DND-41 (cell line): ENCODE data around the gene FGF14.

Experiments
- EZH2 ChIP-seq: IDR thresholded peaks from 3 replicates; pipeline ENCODE4 v1.6.1; 2012; ENCODE audit warnings: borderline replicate concordance, low read depth, mild to moderate bottlenecking, moderate library complexity, low read length, inconsistent platforms; ENCODE audit not compliant: severe bottlenecking
- TF ChIP-seq, protein P1 (sequence below): IDR thresholded peaks from 2 replicates; pipeline ENCODE4 v1.5.1; 2012; ENCODE audit warnings: borderline replicate concordance, low read length, moderate library complexity, mild to moderate bottlenecking; ENCODE audit not compliant: poor library complexity, severe bottlenecking; ENCODE audit errors: extremely low read depth

DNA sequence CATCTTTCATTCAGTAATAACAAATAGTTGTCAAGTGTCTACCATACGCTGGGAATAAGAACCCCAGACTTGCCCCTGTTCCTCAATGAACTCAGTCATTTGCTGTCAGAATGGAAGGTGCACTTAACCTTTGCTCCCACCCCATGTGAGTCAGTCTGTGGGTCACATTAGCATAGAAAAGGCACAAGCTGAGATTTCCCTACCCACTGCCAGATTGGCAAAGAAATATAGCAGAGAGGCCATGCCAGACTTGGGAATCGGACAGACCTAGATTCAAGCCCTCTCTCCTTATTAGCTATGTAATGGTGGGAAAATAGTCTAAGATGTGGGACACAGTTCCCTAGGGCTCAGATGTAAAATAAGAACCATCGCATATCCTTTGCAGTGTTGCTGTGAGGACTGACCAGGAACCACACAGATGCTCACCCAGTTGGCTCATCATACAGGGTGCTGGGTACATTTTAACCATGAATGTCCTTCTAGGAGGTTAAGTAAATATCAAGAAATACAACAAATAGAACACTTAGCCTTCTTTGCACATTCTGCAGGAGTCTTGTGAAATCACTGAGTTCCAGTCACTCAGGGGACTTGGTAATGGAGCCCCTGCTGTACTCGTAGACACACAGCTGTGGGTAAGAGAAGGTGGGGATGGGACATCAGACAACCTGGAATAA is 218.2 kb downstream of the FGF14 start:
- TF ChIP-seq, protein P1, sequence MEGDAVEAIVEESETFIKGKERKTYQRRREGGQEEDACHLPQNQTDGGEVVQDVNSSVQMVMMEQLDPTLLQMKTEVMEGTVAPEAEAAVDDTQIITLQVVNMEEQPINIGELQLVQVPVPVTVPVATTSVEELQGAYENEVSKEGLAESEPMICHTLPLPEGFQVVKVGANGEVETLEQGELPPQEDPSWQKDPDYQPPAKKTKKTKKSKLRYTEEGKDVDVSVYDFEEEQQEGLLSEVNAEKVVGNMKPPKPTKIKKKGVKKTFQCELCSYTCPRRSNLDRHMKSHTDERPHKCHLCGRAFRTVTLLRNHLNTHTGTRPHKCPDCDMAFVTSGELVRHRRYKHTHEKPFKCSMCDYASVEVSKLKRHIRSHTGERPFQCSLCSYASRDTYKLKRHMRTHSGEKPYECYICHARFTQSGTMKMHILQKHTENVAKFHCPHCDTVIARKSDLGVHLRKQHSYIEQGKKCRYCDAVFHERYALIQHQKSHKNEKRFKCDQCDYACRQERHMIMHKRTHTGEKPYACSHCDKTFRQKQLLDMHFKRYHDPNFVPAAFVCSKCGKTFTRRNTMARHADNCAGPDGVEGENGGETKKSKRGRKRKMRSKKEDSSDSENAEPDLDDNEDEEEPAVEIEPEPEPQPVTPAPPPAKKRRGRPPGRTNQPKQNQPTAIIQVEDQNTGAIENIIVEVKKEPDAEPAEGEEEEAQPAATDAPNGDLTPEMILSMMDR, result no peak
- TF ChIP-seq EZH2, result no peak
